ENCODE results near the gene FBXO47. TPM values are rescaled to one million over a fixed set of nuclear protein-coding genes. Genes with fewer than 3 reads are reported as not detected.

The FBXO47 gene
- total and polyA plus RNA-seq, 10 of the 15 experiments (the other 5 are each of a cell fraction or from before 2014, with no cell fraction given), result 0.04 to 0.06 (median 0.06) TPM; not detected in 7

DNA sequence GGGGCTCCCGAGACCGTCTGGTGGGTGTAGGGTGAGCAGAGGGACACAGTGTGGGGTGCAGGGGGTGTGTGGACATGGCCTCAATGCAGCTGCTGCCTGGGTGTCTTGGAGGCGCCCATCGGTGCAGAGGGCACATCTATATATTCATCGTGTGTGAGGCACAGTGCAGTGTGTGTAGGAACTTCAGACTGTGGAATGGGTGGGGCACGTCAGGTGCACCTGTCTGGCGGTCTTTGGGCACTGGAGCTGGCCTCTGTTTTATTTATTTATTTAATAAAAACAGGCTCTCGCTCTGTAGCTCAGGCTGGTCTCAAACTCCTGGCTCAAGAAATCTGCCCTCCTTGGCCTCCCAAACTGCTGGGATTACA is 80.6 kb downstream of the FBXO47 start (continued):
- TF ChIP-seq, protein P1, sequence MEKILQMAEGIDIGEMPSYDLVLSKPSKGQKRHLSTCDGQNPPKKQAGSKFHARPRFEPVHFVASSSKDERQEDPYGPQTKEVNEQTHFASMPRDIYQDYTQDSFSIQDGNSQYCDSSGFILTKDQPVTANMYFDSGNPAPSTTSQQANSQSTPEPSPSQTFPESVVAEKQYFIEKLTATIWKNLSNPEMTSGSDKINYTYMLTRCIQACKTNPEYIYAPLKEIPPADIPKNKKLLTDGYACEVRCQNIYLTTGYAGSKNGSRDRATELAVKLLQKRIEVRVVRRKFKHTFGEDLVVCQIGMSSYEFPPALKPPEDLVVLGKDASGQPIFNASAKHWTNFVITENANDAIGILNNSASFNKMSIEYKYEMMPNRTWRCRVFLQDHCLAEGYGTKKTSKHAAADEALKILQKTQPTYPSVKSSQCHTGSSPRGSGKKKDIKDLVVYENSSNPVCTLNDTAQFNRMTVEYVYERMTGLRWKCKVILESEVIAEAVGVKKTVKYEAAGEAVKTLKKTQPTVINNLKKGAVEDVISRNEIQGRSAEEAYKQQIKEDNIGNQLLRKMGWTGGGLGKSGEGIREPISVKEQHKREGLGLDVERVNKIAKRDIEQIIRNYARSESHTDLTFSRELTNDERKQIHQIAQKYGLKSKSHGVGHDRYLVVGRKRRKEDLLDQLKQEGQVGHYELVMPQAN (conservative IDR thresholded peaks at IDR 0.05), result no peak
- TF ChIP-seq POLR2A (IDR thresholded peaks at IDR 0.05; ENCODE audit: low read depth, low read length) (no peak), MYC (IDR thresholded peaks at IDR 0.05; ENCODE audit: insufficient read depth, insufficient read length, insufficient replicate concordance, low read length, severe bottlenecking) (no peak), BRCA1 (IDR thresholded peaks at IDR 0.05; ENCODE audit: low read depth, low read length) (no peak), MEF2A (IDR thresholded peaks at IDR 0.05; ENCODE audit: insufficient read depth, low read depth, low read length) (no peak), BCLAF1 (IDR thresholded peaks at IDR 0.05) (no peak), NR2F1 (conservative IDR thresholded peaks at IDR 0.05) (no peak), BCL11A (IDR thresholded peaks at IDR 0.05; ENCODE audit: low read depth, low read length) (no peak)
- TF ChIP-seq, protein P2, sequence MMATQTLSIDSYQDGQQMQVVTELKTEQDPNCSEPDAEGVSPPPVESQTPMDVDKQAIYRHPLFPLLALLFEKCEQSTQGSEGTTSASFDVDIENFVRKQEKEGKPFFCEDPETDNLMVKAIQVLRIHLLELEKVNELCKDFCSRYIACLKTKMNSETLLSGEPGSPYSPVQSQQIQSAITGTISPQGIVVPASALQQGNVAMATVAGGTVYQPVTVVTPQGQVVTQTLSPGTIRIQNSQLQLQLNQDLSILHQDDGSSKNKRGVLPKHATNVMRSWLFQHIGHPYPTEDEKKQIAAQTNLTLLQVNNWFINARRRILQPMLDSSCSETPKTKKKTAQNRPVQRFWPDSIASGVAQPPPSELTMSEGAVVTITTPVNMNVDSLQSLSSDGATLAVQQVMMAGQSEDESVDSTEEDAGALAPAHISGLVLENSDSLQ (IDR thresholded peaks at IDR 0.05), result no peak

Small RNA genes within 50 kb of the gene (microRNA-seq; reads per million reads assigned to microRNA genes)
- gene MIR6779, result 0.75 reads per million

Small RNA genes within 50 kb of the gene (small RNA-seq; reads per million reads assigned to genes)
- gene MIR6779, result not detected

Other genes starting within 250 kb of the FBXO47 start
Only the 7 nearest of the 11 such genes appear.
- gene PSMB3, start 214.7 kb downstream of the FBXO47 start, total RNA-seq (2014; rRNA removed), result 420 and 425 TPM in 2 replicates
- 331 and 348 TPM in 2 replicates for gene PSMB3, start 214.7 kb downstream of the FBXO47 start, total RNA-seq (2014; rRNA removed; fragmentation: Illumina TruSeq; extraction: Trizol)
- gene PSMB3, start 214.7 kb downstream of the FBXO47 start, total RNA-seq (2021), result 298 and 300 TPM in 2 replicates
- gene PSMB3, start 214.7 kb downstream of the FBXO47 start, polyA plus RNA-seq (2011; rRNA removed), result 295 and 448 TPM in 2 replicates
- 277 and 353 TPM in 2 replicates for gene PSMB3, start 214.7 kb downstream of the FBXO47 start, polyA plus RNA-seq (2014; fragmentation: Illumina TruSeq; extraction: Trizol)
- gene PSMB3, start 214.7 kb downstream of the FBXO47 start, polyA plus RNA-seq (2014; fragmentation: Nextera tagmentation; extraction: Ambion mirVana), result 1,000 to 10,000 TPM; 1,622 to 2,130 TPM
- 499 and 533 TPM in 2 replicates for gene PSMB3, start 214.7 kb downstream of the FBXO47 start, polyA plus RNA-seq (2014; rRNA removed)
- gene PSMB3, start 214.7 kb downstream of the FBXO47 start, polyA plus RNA-seq (2016; fragmentation: Nextera tagmentation; extraction: Ambion mirVana), result 100 to 1,000 TPM; 612 to 643 TPM
- gene PIP4K2B, start 167.8 kb downstream of the FBXO47 start, total RNA-seq (2014; rRNA removed), result 15.3 and 15.8 TPM in 2 replicates
- gene PIP4K2B, start 167.8 kb downstream of the FBXO47 start, total RNA-seq (2014; rRNA removed; fragmentation: Illumina TruSeq; extraction: Trizol), result 18.1 and 22.0 TPM in 2 replicates
- 30.2 and 30.3 TPM in 2 replicates for gene PIP4K2B, start 167.8 kb downstream of the FBXO47 start, total RNA-seq (2021)
- 16.7 and 22.4 TPM in 2 replicates for gene PIP4K2B, start 167.8 kb downstream of the FBXO47 start, polyA plus RNA-seq (2011; rRNA removed)
- gene PIP4K2B, start 167.8 kb downstream of the FBXO47 start, polyA plus RNA-seq (2014; fragmentation: Illumina TruSeq; extraction: Trizol), result 24.8 and 26.6 TPM in 2 replicates
- gene PIP4K2B, start 167.8 kb downstream of the FBXO47 start, polyA plus RNA-seq (2014; fragmentation: Nextera tagmentation; extraction: Ambion mirVana), result 1 to 10 TPM; 3.8 to 4.0 TPM
- gene PIP4K2B, start 167.8 kb downstream of the FBXO47 start, polyA plus RNA-seq (2014; rRNA removed), result 21.1 and 24.5 TPM in 2 replicates
- gene PIP4K2B, start 167.8 kb downstream of the FBXO47 start, polyA plus RNA-seq (2016; fragmentation: Nextera tagmentation; extraction: Ambion mirVana), result 1 to 10 TPM; 8.2 to 8.5 TPM
- 14.7 and 17.5 TPM in 2 replicates for gene CWC25, start 142.1 kb downstream of the FBXO47 start, total RNA-seq (2014; rRNA removed)
- gene CWC25, start 142.1 kb downstream of the FBXO47 start, total RNA-seq (2014; rRNA removed; fragmentation: Illumina TruSeq; extraction: Trizol), result 18.5 and 19.9 TPM in 2 replicates
- 15.9 and 17.1 TPM in 2 replicates for gene CWC25, start 142.1 kb downstream of the FBXO47 start, total RNA-seq (2021)
- gene CWC25, start 142.1 kb downstream of the FBXO47 start, polyA plus RNA-seq (2011; rRNA removed), result 29.6 and 30.7 TPM in 2 replicates
- gene CWC25, start 142.1 kb downstream of the FBXO47 start, polyA plus RNA-seq (2014; fragmentation: Illumina TruSeq; extraction: Trizol), result 29.7 and 29.9 TPM in 2 replicates
- gene CWC25, start 142.1 kb downstream of the FBXO47 start, polyA plus RNA-seq (2014; fragmentation: Nextera tagmentation; extraction: Ambion mirVana), result 10 to 100 TPM; 25.0 to 29.7 TPM
- gene CWC25, start 142.1 kb downstream of the FBXO47 start, polyA plus RNA-seq (2014; rRNA removed), result 19.9 and 28.1 TPM in 2 replicates
- 10 to 100 TPM; 15.4 to 20.9 TPM for gene CWC25, start 142.1 kb downstream of the FBXO47 start, polyA plus RNA-seq (2016; fragmentation: Nextera tagmentation; extraction: Ambion mirVana)
- 2,317 and 2,414 TPM in 2 replicates for gene RPL23, start 113.7 kb downstream of the FBXO47 start, total RNA-seq (2014; rRNA removed)
- gene RPL23, start 113.7 kb downstream of the FBXO47 start, total RNA-seq (2014; rRNA removed; fragmentation: Illumina TruSeq; extraction: Trizol), result 3,231 and 3,325 TPM in 2 replicates
- gene RPL23, start 113.7 kb downstream of the FBXO47 start, total RNA-seq (2021), result 2,200 and 2,256 TPM in 2 replicates
- 2,867 and 3,528 TPM in 2 replicates for gene RPL23, start 113.7 kb downstream of the FBXO47 start, polyA plus RNA-seq (2011; rRNA removed)
- gene RPL23, start 113.7 kb downstream of the FBXO47 start, polyA plus RNA-seq (2014; fragmentation: Illumina TruSeq; extraction: Trizol), result 4,821 and 5,052 TPM in 2 replicates
- 1,000 to 10,000 TPM; 3,319 to 3,754 TPM for gene RPL23, start 113.7 kb downstream of the FBXO47 start, polyA plus RNA-seq (2014; fragmentation: Nextera tagmentation; extraction: Ambion mirVana)
- gene RPL23, start 113.7 kb downstream of the FBXO47 start, polyA plus RNA-seq (2014; rRNA removed), result 3,219 and 3,296 TPM in 2 replicates
- gene RPL23, start 113.7 kb downstream of the FBXO47 start, polyA plus RNA-seq (2016; fragmentation: Nextera tagmentation; extraction: Ambion mirVana), result 1,000 to 10,000 TPM; 2,341 to 2,536 TPM
- gene LASP1, start 97.3 kb downstream of the FBXO47 start, total RNA-seq (2014; rRNA removed), result 40.9 and 42.3 TPM in 2 replicates
- gene LASP1, start 97.3 kb downstream of the FBXO47 start, total RNA-seq (2014; rRNA removed; fragmentation: Illumina TruSeq; extraction: Trizol), result 33.8 and 37.6 TPM in 2 replicates
- 105 and 114 TPM in 2 replicates for gene LASP1, start 97.3 kb downstream of the FBXO47 start, total RNA-seq (2021)
- 39.4 and 47.7 TPM in 2 replicates for gene LASP1, start 97.3 kb downstream of the FBXO47 start, polyA plus RNA-seq (2011; rRNA removed)
- gene LASP1, start 97.3 kb downstream of the FBXO47 start, polyA plus RNA-seq (2014; fragmentation: Illumina TruSeq; extraction: Trizol), result 69.5 and 81.8 TPM in 2 replicates
- gene LASP1, start 97.3 kb downstream of the FBXO47 start, polyA plus RNA-seq (2014; fragmentation: Nextera tagmentation; extraction: Ambion mirVana), result 10 to 100 TPM; 21.0 to 27.0 TPM
- 78.9 and 85.4 TPM in 2 replicates for gene LASP1, start 97.3 kb downstream of the FBXO47 start, polyA plus RNA-seq (2014; rRNA removed)
- 10 to 100 TPM; 70.8 to 74.5 TPM for gene LASP1, start 97.3 kb downstream of the FBXO47 start, polyA plus RNA-seq (2016; fragmentation: Nextera tagmentation; extraction: Ambion mirVana)
- gene PLXDC1, start 184.2 kb upstream of the FBXO47 start, total RNA-seq (2014; rRNA removed), result not detected in 2 replicates
- not detected in 2 replicates for gene PLXDC1, start 184.2 kb upstream of the FBXO47 start, total RNA-seq (2014; rRNA removed; fragmentation: Illumina TruSeq; extraction: Trizol)
- gene PLXDC1, start 184.2 kb upstream of the FBXO47 start, total RNA-seq (2021), result not detected in 2 replicates
- 0.16 and 0.22 TPM in 2 replicates for gene PLXDC1, start 184.2 kb upstream of the FBXO47 start, polyA plus RNA-seq (2011; rRNA removed)
- gene PLXDC1, start 184.2 kb upstream of the FBXO47 start, polyA plus RNA-seq (2014; fragmentation: Illumina TruSeq; extraction: Trizol), result 0.03 TPM in 1 of 2 replicates, not detected in the other
- gene PLXDC1, start 184.2 kb upstream of the FBXO47 start, polyA plus RNA-seq (2014; fragmentation: Nextera tagmentation; extraction: Ambion mirVana), result not detected
- not detected in 2 replicates for gene PLXDC1, start 184.2 kb upstream of the FBXO47 start, polyA plus RNA-seq (2014; rRNA removed)
- under 1 TPM in 1 of 2 experiments, not detected in 1; 0.30 TPM for gene PLXDC1, start 184.2 kb upstream of the FBXO47 start, polyA plus RNA-seq (2016; fragmentation: Nextera tagmentation; extraction: Ambion mirVana)
- not detected in 2 replicates for gene ARL5C, start 198.8 kb upstream of the FBXO47 start, total RNA-seq (2014; rRNA removed)
- gene ARL5C, start 198.8 kb upstream of the FBXO47 start, total RNA-seq (2014; rRNA removed; fragmentation: Illumina TruSeq; extraction: Trizol), result not detected in 2 replicates
- not detected in 2 replicates for gene ARL5C, start 198.8 kb upstream of the FBXO47 start, total RNA-seq (2021)
- gene ARL5C, start 198.8 kb upstream of the FBXO47 start, polyA plus RNA-seq (2011; rRNA removed), result not detected in 2 replicates
- gene ARL5C, start 198.8 kb upstream of the FBXO47 start, polyA plus RNA-seq (2014; fragmentation: Illumina TruSeq; extraction: Trizol), result not detected in 2 replicates
- gene ARL5C, start 198.8 kb upstream of the FBXO47 start, polyA plus RNA-seq (2014; fragmentation: Nextera tagmentation; extraction: Ambion mirVana), result not detected
- gene ARL5C, start 198.8 kb upstream of the FBXO47 start, polyA plus RNA-seq (2014; rRNA removed), result not detected in 2 replicates
- gene ARL5C, start 198.8 kb upstream of the FBXO47 start, polyA plus RNA-seq (2016; fragmentation: Nextera tagmentation; extraction: Ambion mirVana), result not detected